KMS-11 (cell line): ENCODE measurements around the gene TVP23C.
"Not testable (repeated sequence)": the region's sequence is repeated elsewhere in the genome, so short reads cannot be mapped to it uniquely, and the experiment has no call there.

Experiments
- H2AFZ ChIP-seq: fragments of 200-600 bp; sonication (generic); 2 replicates; pipeline ENCODE4 v1.6.1; 2016; ENCODE audit warnings: antibody characterized with exemption, mixed run types, low read depth
- H3K27ac ChIP-seq: fragments of 200-600 bp; sonication (generic); 2 replicates; pipeline ENCODE4 v1.6.1; 2016; ENCODE audit warnings: mild to moderate bottlenecking, mixed run types
- H3K27me3 ChIP-seq: fragments of 200-600 bp; sonication (generic); 2 replicates; pipeline ENCODE4 v1.6.1; 2017; ENCODE audit warnings: mild to moderate bottlenecking, low read depth, mixed run types, moderate library complexity; ENCODE audit not compliant: insufficient read depth
- H3K36me3 ChIP-seq: fragments of 200-600 bp; sonication (generic); 2 replicates; pipeline ENCODE4 v1.6.1; 2017; ENCODE audit warnings: mild to moderate bottlenecking, mixed run types; ENCODE audit not compliant: insufficient read depth
- H3K4me1 ChIP-seq: fragments of 200-600 bp; sonication (generic); 2 replicates; pipeline ENCODE4 v1.6.1; 2016; ENCODE audit warnings: mild to moderate bottlenecking, low read depth, mixed run types; ENCODE audit not compliant: poor library complexity, severe bottlenecking
- H3K4me2 ChIP-seq: fragments of 200-600 bp; sonication (generic); 2 replicates; pipeline ENCODE4 v1.7.0; 2016; ENCODE audit warnings: mild to moderate bottlenecking, mixed run types
- H3K4me3 ChIP-seq: fragments of 200-600 bp; sonication (generic); IDR thresholded peaks from 2 replicates; pipeline ENCODE4 v1.6.1; 2017; ENCODE audit warnings: low read depth, low read length, mixed read lengths; ENCODE audit not compliant: insufficient read depth
- H3K79me2 ChIP-seq: fragments of 200-600 bp; sonication (generic); 2 replicates; pipeline ENCODE4 v1.6.1; 2016; ENCODE audit warnings: low read depth, mixed run types; ENCODE audit not compliant: insufficient read depth
- H3K9ac ChIP-seq: fragments of 200-600 bp; sonication (generic); 2 replicates; pipeline ENCODE4 v1.6.1; 2016; ENCODE audit warnings: mild to moderate bottlenecking, mixed run types
- H4K20me1 ChIP-seq: fragments of 200-600 bp; sonication (generic); 2 replicates; pipeline ENCODE4 v1.6.1; 2016; ENCODE audit warnings: mild to moderate bottlenecking, mixed run types; ENCODE audit not compliant: insufficient read depth

The TVP23C gene

GRCh38 chr17:15563375-15563857 is at the start of gene TVP23C:
TSS of gene TVP23C (minus strand) at chr17:15563483. CDS start at chr17:15563448, 35 bp downstream.
- H3K36me3 ChIP-seq, H3K4me1 ChIP-seq, H2AFZ ChIP-seq, H3K27me3 ChIP-seq, H4K20me1 ChIP-seq, H3K4me2 ChIP-seq, H3K79me2 ChIP-seq, H3K27ac ChIP-seq, H3K9ac ChIP-seq, H3K4me3 ChIP-seq: not testable (repeated sequence)

GRCh38 chr17:15592960-15593359 is 29.7 kb upstream of the TVP23C start:
- not testable (repeated sequence) for H3K4me1 ChIP-seq, H2AFZ ChIP-seq, H3K9ac ChIP-seq, H3K27me3 ChIP-seq, H3K79me2 ChIP-seq, H4K20me1 ChIP-seq, H3K27ac ChIP-seq, H3K4me3 ChIP-seq, H3K36me3 ChIP-seq, H3K4me2 ChIP-seq

- H3K27ac ChIP-seq, H3K79me2 ChIP-seq, H4K20me1 ChIP-seq, H3K4me2 ChIP-seq, H3K9ac ChIP-seq, H2AFZ ChIP-seq, H3K36me3 ChIP-seq, H3K27me3 ChIP-seq, H3K4me1 ChIP-seq, H3K4me3 ChIP-seq: not testable (repeated sequence)
Observed at GRCh38 chr17:15591986-15592385, 28.7 kb upstream of the TVP23C start.

- H3K27me3 ChIP-seq, H3K4me3 ChIP-seq, H2AFZ ChIP-seq, H3K36me3 ChIP-seq, H3K9ac ChIP-seq, H3K4me1 ChIP-seq, H4K20me1 ChIP-seq, H3K4me2 ChIP-seq, H3K27ac ChIP-seq, H3K79me2 ChIP-seq: not testable (repeated sequence)
Observed at GRCh38 chr17:15590844-15591243, 27.6 kb upstream of the TVP23C start.

- not testable (repeated sequence) for H3K27me3 ChIP-seq, H3K4me2 ChIP-seq, H3K4me1 ChIP-seq, H3K36me3 ChIP-seq, H3K4me3 ChIP-seq, H4K20me1 ChIP-seq, H3K9ac ChIP-seq, H2AFZ ChIP-seq, H3K79me2 ChIP-seq, H3K27ac ChIP-seq
Observed at GRCh38 chr17:15589544-15590536, 26.6 kb upstream of the TVP23C start.

GRCh38 chr17:15588017-15588416 is 24.7 kb upstream of the TVP23C start:
- H3K27me3 ChIP-seq, H3K36me3 ChIP-seq, H2AFZ ChIP-seq, H3K27ac ChIP-seq, H3K4me2 ChIP-seq, H3K4me1 ChIP-seq, H3K4me3 ChIP-seq, H3K9ac ChIP-seq, H4K20me1 ChIP-seq, H3K79me2 ChIP-seq: not testable (repeated sequence)

- not testable (repeated sequence) for H2AFZ ChIP-seq, H3K36me3 ChIP-seq, H3K4me1 ChIP-seq, H3K4me3 ChIP-seq, H3K4me2 ChIP-seq, H3K79me2 ChIP-seq, H3K27me3 ChIP-seq, H3K9ac ChIP-seq, H3K27ac ChIP-seq, H4K20me1 ChIP-seq
Observed at GRCh38 chr17:15583313-15583712, 20.0 kb upstream of the TVP23C start.

GRCh38 chr17:15581462-15581861 is 18.2 kb upstream of the TVP23C start:
- not testable (repeated sequence) for H2AFZ ChIP-seq, H3K4me3 ChIP-seq, H3K79me2 ChIP-seq, H3K4me1 ChIP-seq, H3K27ac ChIP-seq, H3K4me2 ChIP-seq, H4K20me1 ChIP-seq, H3K36me3 ChIP-seq, H3K9ac ChIP-seq, H3K27me3 ChIP-seq

GRCh38 chr17:15576848-15577247 is 13.6 kb upstream of the TVP23C start:
- not testable (repeated sequence) for H3K4me3 ChIP-seq, H3K36me3 ChIP-seq, H3K4me1 ChIP-seq, H3K27ac ChIP-seq, H3K9ac ChIP-seq, H2AFZ ChIP-seq, H3K4me2 ChIP-seq, H4K20me1 ChIP-seq, H3K27me3 ChIP-seq, H3K79me2 ChIP-seq

- H4K20me1 ChIP-seq, H3K27me3 ChIP-seq, H3K4me2 ChIP-seq, H3K4me3 ChIP-seq, H3K36me3 ChIP-seq, H3K4me1 ChIP-seq, H3K27ac ChIP-seq, H3K79me2 ChIP-seq, H3K9ac ChIP-seq, H2AFZ ChIP-seq: not testable (repeated sequence)
Observed at GRCh38 chr17:15574660-15575059, 11.4 kb upstream of the TVP23C start.
